K562 (cell line): Measurements from ENCODE around the gene VPS41. TPM values are rescaled to one million over a fixed set of nuclear protein-coding genes. Genes with fewer than 3 reads are reported as not detected.
A peak's percentile ranks its signal among the peaks of the same experiment; 100 is the strongest.

ENCODE experiments used
- E2F3 ChIP-seq: fragments of 250-450 bp; sonication (Bioruptor Pico); IDR thresholded peaks from 2 replicates; pipeline ENCODE4 v1.4.0; 2020; ENCODE audit warnings: mild to moderate bottlenecking
- ELF4 ChIP-seq: fragments of 450-650 bp; formaldehyde crosslinking; IDR thresholded peaks from 2 replicates; pipeline ENCODE4 v1.4.0; 2022; ENCODE audit warnings: missing genetic modification characterization
- MCM2 ChIP-seq: fragments of 450-650 bp; IDR thresholded peaks from 2 replicates; pipeline ENCODE4 v1.6.1; 2017; ENCODE audit warnings: low read depth, mild to moderate bottlenecking
- NCOA1 ChIP-seq: fragments of 450-650 bp; IDR thresholded peaks from 2 replicates; pipeline ENCODE4 v1.6.1; 2016; ENCODE audit warnings: low read depth
- NONO ChIP-seq, 2 experiments: fragments of 200-400 bp in 1 of 2; fragments of 450-650 bp in 1 of 2; formaldehyde crosslinking in 1 of 2; IDR thresholded peaks; 2 replicates each; pipeline ENCODE4 v1.6.1; 2017; ENCODE audit warnings: low read depth in 2 of 2, mild to moderate bottlenecking in 2 of 2, moderate library complexity in 2 of 2, low read length in 1 of 2
- NUFIP1 ChIP-seq: fragments of 450-650 bp; IDR thresholded peaks from 2 replicates; pipeline ENCODE4 v1.6.1; 2018; ENCODE audit not compliant: partially characterized antibody
- PHF8 ChIP-seq: fragments of 200-600 bp; sonication (generic); IDR thresholded peaks from 2 replicates; pipeline ENCODE4 v1.6.1; 2012; ENCODE audit warnings: mixed run types, mild to moderate bottlenecking, inconsistent platforms, low read length, moderate library complexity, borderline replicate concordance
- POLR2AphosphoS2 ChIP-seq: IDR thresholded peaks from 2 replicates; pipeline ENCODE4 v1.6.1; 2012; ENCODE audit warnings: low read length, improper control_type of control experiment
- polyA plus RNA-seq, 8 experiments: library from polyadenylated mRNA; depleted of rRNA in 4 of 8; stranded (reverse) in 5 of 8; unstranded in 3 of 8; fragments of >200 nt; fragmentation: Nextera tagmentation in 2 of 8; fragmentation: Illumina TruSeq in 1 of 8; extraction: Ambion mirVana in 2 of 8; extraction: Trizol in 1 of 8; gene quantifications; 2 replicates each; pipeline versions ENCODE4 v1.2.1 to v1.2.3, GENCODE V29; 2011 to 2014; ENCODE audit warnings: inconsistent platforms in 1 of 8, missing spikeins in 1 of 8
- total RNA-seq, 7 experiments: library from RNA; depleted of rRNA in 6 of 7; stranded (reverse); fragments of >200 nt in 6 of 7; fragmentation: Illumina TruSeq in 2 of 7; extraction: Trizol in 2 of 7; gene quantifications; 2 replicates each; pipeline versions ENCODE4 v1.2.1 to v1.2.3, GENCODE V29; 2011 to 2021; ENCODE audit warnings: low replicate concordance in 1 of 7
- TF ChIP-seq, protein P1 (sequence below): fragments of 450-650 bp; formaldehyde crosslinking; IDR thresholded peaks from 2 replicates; pipeline ENCODE4 v1.4.0; 2020; ENCODE audit warnings: mild to moderate bottlenecking, moderate library complexity
- TF ChIP-seq, protein P2 (sequence below): sonication (generic); formaldehyde crosslinking; IDR thresholded peaks from 2 replicates; pipeline ENCODE4 v1.8.1; 2023; ENCODE audit warnings: mild to moderate bottlenecking, missing genetic modification reagents, moderate library complexity
- TF ChIP-seq, protein P3 (sequence below): sonication (generic); formaldehyde crosslinking; IDR thresholded peaks from 2 replicates; pipeline ENCODE4 v1.9.0; 2022; ENCODE audit warnings: mild to moderate bottlenecking, missing genetic modification reagents
- TF ChIP-seq, protein P4 (sequence below): fragments of 250-450 bp; sonication (Bioruptor Pico); IDR thresholded peaks from 2 replicates; pipeline ENCODE4 v1.5.0; 2021; ENCODE audit warnings: mild to moderate bottlenecking, borderline replicate concordance
- TF ChIP-seq, protein P5 (sequence below): fragments of 450-650 bp; IDR thresholded peaks from 2 replicates; pipeline ENCODE4 v1.6.1; 2016; ENCODE audit warnings: low read depth, mild to moderate bottlenecking, moderate library complexity
- TF ChIP-seq, protein P6 (sequence below): fragments of 450-650 bp; IDR thresholded peaks from one replicate; pipeline ENCODE4 v1.6.1; 2018; ENCODE audit warnings: mild to moderate bottlenecking, moderate library complexity; ENCODE audit not compliant: partially characterized antibody
- TF ChIP-seq, protein P7 (sequence below), 2 experiments: fragments of 450-650 bp; IDR thresholded peaks; 2 replicates each; pipeline ENCODE4 v1.6.1; 2018; ENCODE audit warnings: mild to moderate bottlenecking in 2 of 2, low read depth in 1 of 2; ENCODE audit not compliant: partially characterized antibody in 2 of 2

The VPS41 gene
- total and polyA plus RNA-seq, 9 of the 15 experiments (the other 6 are each of a cell fraction or from before 2014, with no cell fraction given), result 17.7 to 46.8 (median 32.1) TPM

DNA sequence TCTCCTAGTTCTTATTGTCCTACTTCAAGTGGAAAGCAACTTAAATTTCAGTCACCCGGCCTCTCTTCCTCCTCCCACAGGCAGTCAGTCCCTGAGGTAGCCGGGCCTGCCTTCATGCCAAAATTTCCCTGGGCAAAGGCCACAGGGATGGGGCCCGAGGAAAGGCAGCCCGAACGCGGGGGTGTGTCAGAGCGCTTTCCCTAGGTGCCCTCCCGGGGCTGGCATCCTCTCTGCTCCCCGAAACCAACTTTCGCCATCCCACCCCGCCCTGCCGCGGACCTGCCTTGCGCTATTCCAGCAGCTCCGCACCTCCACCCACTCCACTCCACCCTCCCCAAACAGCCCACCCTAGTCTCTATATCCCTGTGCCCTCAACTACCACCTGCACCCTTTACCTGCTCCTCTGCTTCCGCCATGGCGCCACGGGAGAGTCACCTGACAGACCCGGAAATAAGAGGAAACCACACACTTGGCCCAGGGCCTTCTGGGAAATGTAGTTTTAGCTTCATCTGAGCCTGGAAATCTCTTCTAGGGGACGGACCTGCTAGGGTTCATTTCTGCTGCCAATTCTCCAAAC is at the start of gene VPS41 (continued):
- TF ChIP-seq, protein P1, sequence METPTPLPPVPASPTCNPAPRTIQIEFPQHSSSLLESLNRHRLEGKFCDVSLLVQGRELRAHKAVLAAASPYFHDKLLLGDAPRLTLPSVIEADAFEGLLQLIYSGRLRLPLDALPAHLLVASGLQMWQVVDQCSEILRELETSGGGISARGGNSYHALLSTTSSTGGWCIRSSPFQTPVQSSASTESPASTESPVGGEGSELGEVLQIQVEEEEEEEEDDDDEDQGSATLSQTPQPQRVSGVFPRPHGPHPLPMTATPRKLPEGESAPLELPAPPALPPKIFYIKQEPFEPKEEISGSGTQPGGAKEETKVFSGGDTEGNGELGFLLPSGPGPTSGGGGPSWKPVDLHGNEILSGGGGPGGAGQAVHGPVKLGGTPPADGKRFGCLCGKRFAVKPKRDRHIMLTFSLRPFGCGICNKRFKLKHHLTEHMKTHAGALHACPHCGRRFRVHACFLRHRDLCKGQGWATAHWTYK (CRISPR knock-in tag), result no peak
- TF ChIP-seq NONO (IDR thresholded peaks at IDR 0.05; ENCODE audit: low read depth in 2 of 2, low read length in 1 of 2) (no peak), POLR2AphosphoS2 (no peak), NUFIP1 (no peak), E2F3 (CRISPR knock-in tag) (no peak), ELF4 (CRISPR knock-in tag) (peak; percentile 97), MCM2 (no peak), NCOA1 (no peak), PHF8 (peak; percentile 69; the same call in 1 of the 2 replicates)
- TF ChIP-seq, protein P2, sequence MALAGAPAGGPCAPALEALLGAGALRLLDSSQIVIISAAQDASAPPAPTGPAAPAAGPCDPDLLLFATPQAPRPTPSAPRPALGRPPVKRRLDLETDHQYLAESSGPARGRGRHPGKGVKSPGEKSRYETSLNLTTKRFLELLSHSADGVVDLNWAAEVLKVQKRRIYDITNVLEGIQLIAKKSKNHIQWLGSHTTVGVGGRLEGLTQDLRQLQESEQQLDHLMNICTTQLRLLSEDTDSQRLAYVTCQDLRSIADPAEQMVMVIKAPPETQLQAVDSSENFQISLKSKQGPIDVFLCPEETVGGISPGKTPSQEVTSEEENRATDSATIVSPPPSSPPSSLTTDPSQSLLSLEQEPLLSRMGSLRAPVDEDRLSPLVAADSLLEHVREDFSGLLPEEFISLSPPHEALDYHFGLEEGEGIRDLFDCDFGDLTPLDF (CRISPR knock-in tag), result no peak
- TF ChIP-seq, protein P3, sequence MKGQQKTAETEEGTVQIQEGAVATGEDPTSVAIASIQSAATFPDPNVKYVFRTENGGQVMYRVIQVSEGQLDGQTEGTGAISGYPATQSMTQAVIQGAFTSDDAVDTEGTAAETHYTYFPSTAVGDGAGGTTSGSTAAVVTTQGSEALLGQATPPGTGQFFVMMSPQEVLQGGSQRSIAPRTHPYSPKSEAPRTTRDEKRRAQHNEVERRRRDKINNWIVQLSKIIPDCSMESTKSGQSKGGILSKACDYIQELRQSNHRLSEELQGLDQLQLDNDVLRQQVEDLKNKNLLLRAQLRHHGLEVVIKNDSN (CRISPR knock-in tag), result peak; percentile 96
- TF ChIP-seq, protein P4, sequence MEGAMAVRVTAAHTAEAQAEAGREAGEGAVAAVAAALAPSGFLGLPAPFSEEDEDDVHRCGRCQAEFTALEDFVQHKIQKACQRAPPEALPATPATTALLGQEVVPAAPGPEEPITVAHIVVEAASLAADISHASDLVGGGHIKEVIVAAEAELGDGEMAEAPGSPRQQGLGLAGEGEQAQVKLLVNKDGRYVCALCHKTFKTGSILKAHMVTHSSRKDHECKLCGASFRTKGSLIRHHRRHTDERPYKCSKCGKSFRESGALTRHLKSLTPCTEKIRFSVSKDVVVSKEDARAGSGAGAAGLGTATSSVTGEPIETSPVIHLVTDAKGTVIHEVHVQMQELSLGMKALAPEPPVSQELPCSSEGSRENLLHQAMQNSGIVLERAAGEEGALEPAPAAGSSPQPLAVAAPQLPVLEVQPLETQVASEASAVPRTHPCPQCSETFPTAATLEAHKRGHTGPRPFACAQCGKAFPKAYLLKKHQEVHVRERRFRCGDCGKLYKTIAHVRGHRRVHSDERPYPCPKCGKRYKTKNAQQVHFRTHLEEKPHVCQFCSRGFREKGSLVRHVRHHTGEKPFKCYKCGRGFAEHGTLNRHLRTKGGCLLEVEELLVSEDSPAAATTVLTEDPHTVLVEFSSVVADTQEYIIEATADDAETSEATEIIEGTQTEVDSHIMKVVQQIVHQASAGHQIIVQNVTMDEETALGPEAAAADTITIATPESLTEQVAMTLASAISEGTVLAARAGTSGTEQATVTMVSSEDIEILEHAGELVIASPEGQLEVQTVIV (CRISPR knock-in tag), result no peak
- TF ChIP-seq, protein P5, sequence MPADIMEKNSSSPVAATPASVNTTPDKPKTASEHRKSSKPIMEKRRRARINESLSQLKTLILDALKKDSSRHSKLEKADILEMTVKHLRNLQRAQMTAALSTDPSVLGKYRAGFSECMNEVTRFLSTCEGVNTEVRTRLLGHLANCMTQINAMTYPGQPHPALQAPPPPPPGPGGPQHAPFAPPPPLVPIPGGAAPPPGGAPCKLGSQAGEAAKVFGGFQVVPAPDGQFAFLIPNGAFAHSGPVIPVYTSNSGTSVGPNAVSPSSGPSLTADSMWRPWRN, result no peak
- TF ChIP-seq, protein P6, sequence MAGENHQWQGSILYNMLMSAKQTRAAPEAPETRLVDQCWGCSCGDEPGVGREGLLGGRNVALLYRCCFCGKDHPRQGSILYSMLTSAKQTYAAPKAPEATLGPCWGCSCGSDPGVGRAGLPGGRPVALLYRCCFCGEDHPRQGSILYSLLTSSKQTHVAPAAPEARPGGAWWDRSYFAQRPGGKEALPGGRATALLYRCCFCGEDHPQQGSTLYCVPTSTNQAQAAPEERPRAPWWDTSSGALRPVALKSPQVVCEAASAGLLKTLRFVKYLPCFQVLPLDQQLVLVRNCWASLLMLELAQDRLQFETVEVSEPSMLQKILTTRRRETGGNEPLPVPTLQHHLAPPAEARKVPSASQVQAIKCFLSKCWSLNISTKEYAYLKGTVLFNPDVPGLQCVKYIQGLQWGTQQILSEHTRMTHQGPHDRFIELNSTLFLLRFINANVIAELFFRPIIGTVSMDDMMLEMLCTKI, result no peak
- TF ChIP-seq, protein P7, sequence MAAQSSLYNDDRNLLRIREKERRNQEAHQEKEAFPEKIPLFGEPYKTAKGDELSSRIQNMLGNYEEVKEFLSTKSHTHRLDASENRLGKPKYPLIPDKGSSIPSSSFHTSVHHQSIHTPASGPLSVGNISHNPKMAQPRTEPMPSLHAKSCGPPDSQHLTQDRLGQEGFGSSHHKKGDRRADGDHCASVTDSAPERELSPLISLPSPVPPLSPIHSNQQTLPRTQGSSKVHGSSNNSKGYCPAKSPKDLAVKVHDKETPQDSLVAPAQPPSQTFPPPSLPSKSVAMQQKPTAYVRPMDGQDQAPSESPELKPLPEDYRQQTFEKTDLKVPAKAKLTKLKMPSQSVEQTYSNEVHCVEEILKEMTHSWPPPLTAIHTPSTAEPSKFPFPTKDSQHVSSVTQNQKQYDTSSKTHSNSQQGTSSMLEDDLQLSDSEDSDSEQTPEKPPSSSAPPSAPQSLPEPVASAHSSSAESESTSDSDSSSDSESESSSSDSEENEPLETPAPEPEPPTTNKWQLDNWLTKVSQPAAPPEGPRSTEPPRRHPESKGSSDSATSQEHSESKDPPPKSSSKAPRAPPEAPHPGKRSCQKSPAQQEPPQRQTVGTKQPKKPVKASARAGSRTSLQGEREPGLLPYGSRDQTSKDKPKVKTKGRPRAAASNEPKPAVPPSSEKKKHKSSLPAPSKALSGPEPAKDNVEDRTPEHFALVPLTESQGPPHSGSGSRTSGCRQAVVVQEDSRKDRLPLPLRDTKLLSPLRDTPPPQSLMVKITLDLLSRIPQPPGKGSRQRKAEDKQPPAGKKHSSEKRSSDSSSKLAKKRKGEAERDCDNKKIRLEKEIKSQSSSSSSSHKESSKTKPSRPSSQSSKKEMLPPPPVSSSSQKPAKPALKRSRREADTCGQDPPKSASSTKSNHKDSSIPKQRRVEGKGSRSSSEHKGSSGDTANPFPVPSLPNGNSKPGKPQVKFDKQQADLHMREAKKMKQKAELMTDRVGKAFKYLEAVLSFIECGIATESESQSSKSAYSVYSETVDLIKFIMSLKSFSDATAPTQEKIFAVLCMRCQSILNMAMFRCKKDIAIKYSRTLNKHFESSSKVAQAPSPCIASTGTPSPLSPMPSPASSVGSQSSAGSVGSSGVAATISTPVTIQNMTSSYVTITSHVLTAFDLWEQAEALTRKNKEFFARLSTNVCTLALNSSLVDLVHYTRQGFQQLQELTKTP (IDR thresholded peaks at IDR 0.05; ENCODE audit: low read depth in 1 of 2, partially characterized antibody in 2 of 2), result peak in 1 of 2 experiments; percentile 85
